Measurements from ENCODE around the gene ISOC2.

GRCh38 chr19:55467236-55468053, 6.0 kb upstream of the ISOC2 start:
- TF ChIP-seq CTCF (IDR thresholded peaks at IDR 0.05; ENCODE audit: low read length) (peak; percentile 95), EZH2 (IDR thresholded peaks at IDR 0.05; ENCODE audit: borderline replicate concordance, low read length) (no peak)

Data from OCI-LY1 (cell line).